Glomerular visceral epithelial cell (primary cell): ENCODE data around the gene ORAI3.

Experiments
- DNase-seq: peaks from one replicate; pipeline ENCODE4 v3.0.0-alpha.2; 2016; ENCODE audit errors: extremely low spot score

The ORAI3 gene

GRCh38 chr16:30971298-30971697 is 22.4 kb downstream of the ORAI3 start:
- no peak for DNase-seq

- no peak for DNase-seq
Observed at GRCh38 chr16:30972872-30973271, 24.0 kb downstream of the ORAI3 start.

GRCh38 chr16:30974348-30974747 is 25.5 kb downstream of the ORAI3 start:
- no peak for DNase-seq

- DNase-seq = no peak
Observed at GRCh38 chr16:30976486-30976885, 27.6 kb downstream of the ORAI3 start.

- no peak for DNase-seq
Observed at GRCh38 chr16:30977502-30977901, 28.6 kb downstream of the ORAI3 start.

GRCh38 chr16:30979170-30980022 is 30.5 kb downstream of the ORAI3 start:
- DNase-seq = no peak

- no peak for DNase-seq
Observed at GRCh38 chr16:30980023-30980371, 31.1 kb downstream of the ORAI3 start.

- no peak for DNase-seq
Observed at GRCh38 chr16:30980434-30980833, 31.6 kb downstream of the ORAI3 start.

GRCh38 chr16:30980959-30981358 is 32.1 kb downstream of the ORAI3 start:
- no peak for DNase-seq

- DNase-seq = no peak
Observed at GRCh38 chr16:30982548-30983288, 33.9 kb downstream of the ORAI3 start.

- no peak for DNase-seq
Observed at GRCh38 chr16:30983289-30983889, 34.5 kb downstream of the ORAI3 start.

- DNase-seq = no peak
Observed at GRCh38 chr16:30983898-30984610, 35.2 kb downstream of the ORAI3 start.

GRCh38 chr16:30984669-30985400 is 36.0 kb downstream of the ORAI3 start, which contains the start of gene HSD3B7:
TSS of gene HSD3B7 (plus strand) at chr16:30985207. CDS start at chr16:30985659, 452 bp downstream.
- DNase-seq = peak; percentile 84

- DNase-seq = peak; percentile 76
Observed at GRCh38 chr16:30985401-30986128, 36.7 kb downstream of the ORAI3 start.

- DNase-seq = no peak
Observed at GRCh38 chr16:30986129-30986991, 37.5 kb downstream of the ORAI3 start.

- no peak for DNase-seq
Observed at GRCh38 chr16:30987581-30988190, 38.8 kb downstream of the ORAI3 start.

- no peak for DNase-seq
Observed at GRCh38 chr16:30989469-30990047, 40.7 kb downstream of the ORAI3 start.

GRCh38 chr16:30990105-30990504 is 41.2 kb downstream of the ORAI3 start:
- DNase-seq = no peak

GRCh38 chr16:30991052-30991451 is 42.2 kb downstream of the ORAI3 start:
- DNase-seq = no peak
